ENCODE results near the gene SEMA3G.

Gene SEMA3G

GRCh38 chr3:52452126-52452525 lies 7.2 kb upstream of the SEMA3G start:
- H3K27ac ChIP-seq = no peak overlapping the region
- TF ChIP-seq, protein P1, sequence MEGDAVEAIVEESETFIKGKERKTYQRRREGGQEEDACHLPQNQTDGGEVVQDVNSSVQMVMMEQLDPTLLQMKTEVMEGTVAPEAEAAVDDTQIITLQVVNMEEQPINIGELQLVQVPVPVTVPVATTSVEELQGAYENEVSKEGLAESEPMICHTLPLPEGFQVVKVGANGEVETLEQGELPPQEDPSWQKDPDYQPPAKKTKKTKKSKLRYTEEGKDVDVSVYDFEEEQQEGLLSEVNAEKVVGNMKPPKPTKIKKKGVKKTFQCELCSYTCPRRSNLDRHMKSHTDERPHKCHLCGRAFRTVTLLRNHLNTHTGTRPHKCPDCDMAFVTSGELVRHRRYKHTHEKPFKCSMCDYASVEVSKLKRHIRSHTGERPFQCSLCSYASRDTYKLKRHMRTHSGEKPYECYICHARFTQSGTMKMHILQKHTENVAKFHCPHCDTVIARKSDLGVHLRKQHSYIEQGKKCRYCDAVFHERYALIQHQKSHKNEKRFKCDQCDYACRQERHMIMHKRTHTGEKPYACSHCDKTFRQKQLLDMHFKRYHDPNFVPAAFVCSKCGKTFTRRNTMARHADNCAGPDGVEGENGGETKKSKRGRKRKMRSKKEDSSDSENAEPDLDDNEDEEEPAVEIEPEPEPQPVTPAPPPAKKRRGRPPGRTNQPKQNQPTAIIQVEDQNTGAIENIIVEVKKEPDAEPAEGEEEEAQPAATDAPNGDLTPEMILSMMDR (IDR thresholded peaks at IDR 0.05) = no peak
- TF ChIP-seq ZFX (IDR thresholded peaks at IDR 0.05; ENCODE audit: borderline replicate concordance) = no peak

GRCh38 chr3:52451237-52452083 lies 6.6 kb upstream of the SEMA3G start:
- no peak for TF ChIP-seq ZFX (IDR thresholded peaks at IDR 0.05; ENCODE audit: borderline replicate concordance)
- TF ChIP-seq, protein P1 (IDR thresholded peaks at IDR 0.05) = no peak
- no peak overlapping the region for H3K27ac ChIP-seq

DNA sequence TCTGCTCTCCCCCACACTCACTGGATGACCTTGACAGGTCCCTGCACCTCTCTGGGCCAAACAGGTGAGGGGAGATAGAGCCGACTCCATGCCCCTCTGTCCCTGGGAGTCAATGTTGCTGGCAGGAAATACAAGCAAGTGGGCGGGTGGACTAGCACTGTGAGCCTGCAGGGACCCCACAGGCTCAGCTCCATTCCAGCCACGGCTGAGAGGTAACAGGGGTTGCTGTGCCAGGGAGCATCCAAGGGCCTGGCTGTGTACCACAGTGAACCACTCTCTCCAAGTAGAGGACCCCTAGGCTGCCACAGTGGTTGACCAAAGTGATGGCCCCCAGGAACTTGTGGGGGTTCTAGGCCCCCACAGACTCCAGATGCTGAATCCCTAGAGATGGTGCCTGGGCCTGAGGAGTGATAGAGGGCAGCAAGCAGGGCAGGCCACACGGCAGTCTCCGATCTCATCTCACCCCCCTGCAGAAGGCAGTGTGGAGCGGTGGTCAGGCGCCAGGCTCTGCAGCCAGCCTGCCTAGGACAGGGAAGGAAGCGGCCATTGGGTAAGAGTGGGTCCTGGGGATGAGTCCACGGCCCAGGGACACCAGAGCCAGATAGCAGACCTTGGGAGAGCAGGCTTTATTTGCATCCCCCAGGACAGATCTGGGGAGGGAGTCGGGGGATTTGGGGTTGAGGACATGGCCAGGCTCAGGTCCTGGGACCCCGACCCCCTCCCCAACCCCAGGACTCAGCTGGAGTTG lies 5.8 kb upstream of the SEMA3G start:
- no peak overlapping the region for H3K27ac ChIP-seq
- TF ChIP-seq ZFX (IDR thresholded peaks at IDR 0.05; ENCODE audit: borderline replicate concordance) = no peak
- TF ChIP-seq, protein P1 (IDR thresholded peaks at IDR 0.05) = no peak

GRCh38 chr3:52447512-52448355 lies 2.8 kb upstream of the SEMA3G start:
- TF ChIP-seq ZFX (IDR thresholded peaks at IDR 0.05; ENCODE audit: borderline replicate concordance) = no peak
- TF ChIP-seq, protein P1 (IDR thresholded peaks at IDR 0.05) = no peak
- no peak overlapping the region for H3K27ac ChIP-seq

DNA sequence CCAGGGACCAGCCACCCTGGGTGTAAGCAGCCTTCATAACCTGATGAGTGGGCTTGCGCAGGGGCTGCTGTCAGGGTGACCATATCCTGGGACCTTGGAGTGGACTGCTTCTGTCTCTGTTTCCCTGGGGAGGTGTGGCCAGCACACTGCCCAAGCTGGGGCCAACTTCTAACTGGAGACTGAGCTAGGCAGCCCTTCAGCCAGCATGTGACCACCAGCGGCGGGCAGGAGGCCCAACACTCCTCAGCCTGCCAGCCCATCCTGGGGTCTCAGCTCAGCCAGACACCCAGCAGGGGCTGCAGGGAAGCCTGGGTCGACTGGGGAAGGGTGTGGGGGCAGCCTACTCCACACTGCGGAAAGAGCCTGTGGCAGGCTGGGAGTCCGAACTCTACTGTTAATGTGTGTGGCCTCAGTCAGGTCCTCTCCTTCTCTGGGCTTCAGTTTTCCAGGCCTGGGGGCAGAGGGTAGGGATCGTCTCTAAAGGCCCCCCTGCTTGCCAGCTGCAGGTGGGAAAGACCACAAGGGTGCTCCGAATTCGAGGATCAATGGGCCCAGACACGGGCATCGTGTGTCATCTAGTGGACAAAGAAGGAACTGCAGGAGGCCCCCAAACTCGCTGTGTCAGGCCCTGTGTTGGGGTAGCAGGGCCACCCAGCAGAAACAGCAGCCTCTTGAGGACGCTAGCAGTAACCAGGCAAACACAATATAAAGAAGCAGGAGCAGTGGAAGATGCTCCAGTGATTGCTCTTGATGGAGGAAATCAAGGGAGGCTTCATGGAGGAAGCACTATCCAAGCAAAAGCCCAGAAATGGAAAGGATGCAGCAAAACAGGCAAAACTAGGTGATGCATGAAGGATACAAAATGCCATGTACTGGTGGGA lies 2.0 kb upstream of the SEMA3G start:
- no peak overlapping the region for H3K27ac ChIP-seq
- TF ChIP-seq, protein P1 (IDR thresholded peaks at IDR 0.05) = peak; percentile 98
- no peak for TF ChIP-seq ZFX (IDR thresholded peaks at IDR 0.05; ENCODE audit: borderline replicate concordance)

- no peak overlapping the region for H3K27ac ChIP-seq
- TF ChIP-seq, protein P1 (IDR thresholded peaks at IDR 0.05) = no peak
- no peak for TF ChIP-seq ZFX (IDR thresholded peaks at IDR 0.05; ENCODE audit: borderline replicate concordance)
These were observed 1.1 kb upstream of the SEMA3G start for GRCh38 chr3:52446042-52446441.
